Neuronal stem cell (in vitro differentiated cells): Measurements from ENCODE around the gene ZNF444.
"Not testable (repeated sequence)": the region's sequence is repeated elsewhere in the genome, so short reads cannot be mapped to it uniquely, and the experiment has no call there.

Experiments
- DNase-seq: peaks from one replicate; pipeline ENCODE4 v3.0.0-alpha.2; 2013; ENCODE audit warnings: low spot score
- H2AFZ ChIP-seq: one replicate; pipeline ENCODE4 v1.6.1; 2013; ENCODE audit warnings: mild to moderate bottlenecking, low read length, inconsistent platforms
- H2AK5ac ChIP-seq: 2 replicates; pipeline ENCODE4 v1.6.1; 2013; ENCODE audit warnings: low read depth, mild to moderate bottlenecking, inconsistent platforms, low read length, moderate library complexity, mixed read lengths
- H2BK120ac ChIP-seq: 2 replicates; pipeline ENCODE4 v1.6.1; 2013; ENCODE audit warnings: low read depth, mild to moderate bottlenecking, inconsistent platforms, low read length, moderate library complexity, mixed read lengths
- H2BK12ac ChIP-seq: one replicate; pipeline ENCODE4 v1.6.1; 2013; ENCODE audit warnings: low read length, inconsistent platforms
- H2BK15ac ChIP-seq: 2 replicates; pipeline ENCODE4 v1.6.1; 2013; ENCODE audit warnings: mild to moderate bottlenecking, low read length, inconsistent platforms, mixed read lengths
- H2BK5ac ChIP-seq: one replicate; pipeline ENCODE4 v1.6.1; 2013; ENCODE audit warnings: inconsistent platforms, mild to moderate bottlenecking, low read length, moderate library complexity
- H3K14ac ChIP-seq: one replicate; pipeline ENCODE4 v1.6.1; 2013; ENCODE audit warnings: low read length, inconsistent platforms
- H3K18ac ChIP-seq: 2 replicates; pipeline ENCODE4 v1.6.1; 2013; ENCODE audit warnings: low read length, inconsistent platforms
- H3K23ac ChIP-seq: 2 replicates; pipeline ENCODE4 v1.6.1; 2013; ENCODE audit warnings: low read depth, mild to moderate bottlenecking, mixed read lengths, low read length, inconsistent platforms; ENCODE audit not compliant: poor library complexity
- H3K27ac ChIP-seq: replicated peaks from 3 replicates; pipeline ENCODE4 v1.5.1; 2013; ENCODE audit warnings: low read length, inconsistent platforms
- H3K27me3 ChIP-seq, 3 experiments: 2 replicates each; pipeline ENCODE4 v1.6.1; 2013; ENCODE audit warnings: low read length in 3 of 3, mild to moderate bottlenecking in 2 of 3, inconsistent platforms in 1 of 3, low read depth in 1 of 3, mixed read lengths in 1 of 3, moderate library complexity in 1 of 3; ENCODE audit not compliant: control insufficient read depth in 3 of 3, insufficient read depth in 3 of 3
- H3K36me3 ChIP-seq, 2 donors: replicated peaks in 1 of 2; 2 replicates each; pipeline ENCODE4 v1.6.1; 2013; ENCODE audit warnings: low read length in 2 of 2; ENCODE audit not compliant: control insufficient read depth in 2 of 2, insufficient read depth in 2 of 2
- H3K4ac ChIP-seq: 2 replicates; pipeline ENCODE4 v1.6.1; 2013; ENCODE audit warnings: inconsistent platforms, mild to moderate bottlenecking, low read length, moderate library complexity
- H3K4me1 ChIP-seq, 2 donors: 1 replicate in 1 of 2; 2 replicates in 1 of 2; pipeline ENCODE4 v1.6.1; 2013; ENCODE audit warnings: low read length in 2 of 2, low read depth in 1 of 2; ENCODE audit not compliant: control insufficient read depth in 2 of 2, insufficient read depth in 1 of 2
- H3K4me2 ChIP-seq: one replicate; pipeline ENCODE4 v1.6.1; 2013; ENCODE audit warnings: mild to moderate bottlenecking, low read length, inconsistent platforms; ENCODE audit not compliant: insufficient read depth, poor library complexity, severe bottlenecking
- H3K4me3 ChIP-seq, 2 donors: 2 replicates each; pipeline ENCODE4 v1.5.1; 2013; ENCODE audit warnings: low read length in 2 of 2, mild to moderate bottlenecking in 2 of 2, inconsistent platforms in 1 of 2, moderate library complexity in 1 of 2
- H3K79me1 ChIP-seq: one replicate; pipeline ENCODE4 v1.6.1; 2013; ENCODE audit warnings: low read depth, mild to moderate bottlenecking, inconsistent platforms, low read length, moderate library complexity
- H3K9ac ChIP-seq: one replicate; pipeline ENCODE4 v1.6.1; 2013; ENCODE audit warnings: mild to moderate bottlenecking, low read depth, low read length, inconsistent platforms; ENCODE audit not compliant: poor library complexity
- H3K9me3 ChIP-seq, 2 donors: replicated peaks in 1 of 2; 2 replicates each; pipeline versions ENCODE3 to v1.6.1; 2013; ENCODE audit warnings: low read length in 2 of 2, mild to moderate bottlenecking in 2 of 2, inconsistent platforms in 1 of 2, low read depth in 1 of 2, mixed read lengths in 1 of 2, moderate library complexity in 1 of 2; ENCODE audit not compliant: control insufficient read depth in 2 of 2, insufficient read depth in 1 of 2
- H4K8ac ChIP-seq: one replicate; pipeline ENCODE4 v1.6.1; 2013; ENCODE audit warnings: low read depth, mild to moderate bottlenecking, inconsistent platforms, low read length, moderate library complexity
- H4K91ac ChIP-seq: one replicate; pipeline ENCODE4 v1.6.1; 2013; ENCODE audit warnings: low read length, low read depth, mild to moderate bottlenecking, inconsistent platforms; ENCODE audit not compliant: poor library complexity
- WGBS, 2 donors: extraction: QIAGEN DNeasy Blood & Tissue Kit; methylation state at CpG; one replicate each; pipeline ENCODE4 v1.1.7; 2013; ENCODE audit warnings: missing lambda C conversion rate in 2 of 2, mixed read lengths in 1 of 2; ENCODE audit not compliant: insufficient read length in 2 of 2, insufficient replicate concordance in 1 of 2; ENCODE audit errors: extremely low coverage in 2 of 2; 5-methylcytosine and 5-hydroxymethylcytosine counted together

Gene ZNF444

DNA sequence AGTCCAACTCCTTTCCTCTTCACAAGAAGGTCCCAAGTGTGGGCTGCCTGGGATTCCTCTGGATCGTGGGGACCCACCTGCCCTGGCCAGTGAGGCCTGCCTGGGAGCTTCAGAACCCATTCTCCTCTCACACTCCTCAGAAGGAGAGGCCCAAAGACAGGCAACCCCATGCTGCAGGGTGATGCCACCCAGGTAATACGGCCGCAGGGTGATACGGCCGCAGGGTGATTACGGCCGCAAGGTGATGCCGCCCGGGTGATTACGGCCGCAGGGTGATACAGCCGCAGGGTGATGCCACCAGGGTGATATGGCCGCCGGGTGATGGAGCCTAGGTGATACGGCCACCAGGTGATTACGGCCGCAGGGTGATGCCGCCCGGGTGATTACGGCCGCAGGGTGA lies 42.9 kb upstream of the ZNF444 start:
- H3K36me3 ChIP-seq, result peaks cover 34 to 88% of the 10 kb centered on the region in 2 donors
- H2AFZ ChIP-seq, result not testable (repeated sequence)
- no CpG with 5 or more reads among the region's 21 CpGs for WGBS, 2 donors

DNA sequence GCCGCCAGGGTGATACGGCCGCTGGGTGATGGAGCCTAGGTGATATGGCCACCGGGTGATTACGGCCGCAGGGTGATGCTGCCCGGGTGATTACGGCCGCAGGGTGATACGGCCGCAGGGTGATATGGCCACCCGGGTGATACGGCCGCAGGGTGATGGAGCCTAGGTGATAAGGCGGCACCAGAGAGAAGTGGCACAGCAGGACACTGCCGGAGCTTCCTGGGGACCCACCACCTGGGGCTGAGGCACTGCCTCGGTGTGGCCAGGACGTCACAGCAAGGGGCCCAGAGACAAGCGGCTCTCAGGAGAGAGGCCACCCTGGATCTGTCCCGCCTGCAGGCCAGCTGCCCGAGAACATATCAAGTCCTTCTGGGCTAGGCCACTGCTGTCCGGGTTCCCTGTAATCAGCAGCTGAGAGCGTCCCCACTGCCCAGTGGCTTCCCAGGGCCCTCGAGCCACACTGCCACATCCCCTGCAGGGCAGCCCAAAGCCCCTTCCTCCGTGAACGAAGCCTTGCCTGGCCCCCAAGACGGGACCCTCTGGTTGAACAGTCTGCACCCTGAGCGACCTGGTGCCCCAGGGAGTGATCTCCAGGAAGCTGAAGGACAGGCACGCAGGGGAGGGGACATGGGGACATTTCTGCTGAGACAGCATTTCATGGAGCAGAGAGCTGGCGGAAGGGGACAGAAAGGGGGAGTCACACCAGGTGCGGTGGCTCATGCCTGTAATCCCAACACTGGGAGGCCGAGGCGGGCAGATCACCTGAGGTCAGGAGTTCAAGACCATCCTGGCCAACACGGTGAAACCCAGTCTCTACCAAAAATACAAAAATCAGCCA lies 42.1 kb upstream of the ZNF444 start:
- H3K36me3 ChIP-seq, result peaks cover 32 to 86% of the 10 kb centered on the region in 2 donors
- no peak overlapping the region for H4K8ac ChIP-seq
- no peaks in the 10 kb centered on the region for H3K27me3 ChIP-seq
- WGBS, 2 donors, result no CpG with 5 or more reads among the region's 34 CpGs
- peaks cover 7 to 17% of the 10 kb centered on the region in 2 donors for H3K9me3 ChIP-seq
- H2AFZ ChIP-seq, result no peak overlapping the region
- no peak overlapping the region for H2BK120ac ChIP-seq
- H3K4ac ChIP-seq, result no peak overlapping the region
- no peak overlapping the region for H4K91ac ChIP-seq
- H3K9ac ChIP-seq, result no peak overlapping the region
- H3K27ac ChIP-seq, result no peak overlapping the region
- no peak overlapping the region for H3K18ac ChIP-seq
- no peak overlapping the region for H2BK15ac ChIP-seq
- no peak overlapping the region for H2BK12ac ChIP-seq
- H3K4me3 ChIP-seq, result no peak overlapping the region
- no peak overlapping the region for H3K4me2 ChIP-seq
- no peak overlapping the region for H2BK5ac ChIP-seq
- H3K79me1 ChIP-seq, result peaks cover 46% of the 10 kb centered on the region
- no peak overlapping the region for H3K23ac ChIP-seq
- DNase-seq, result no peak
- no peak overlapping the region for H2AK5ac ChIP-seq
- no peak overlapping the region for H3K14ac ChIP-seq
- H3K4me1 ChIP-seq, result no peaks in the 10 kb centered on the region

More for the DNA sequence above, 42.9 kb upstream of the ZNF444 start:
- not testable (repeated sequence) for H2BK12ac ChIP-seq, H3K4me1 ChIP-seq, H3K23ac ChIP-seq, DNase-seq, H3K4ac ChIP-seq, H3K9ac ChIP-seq, H2BK15ac ChIP-seq, H2BK5ac ChIP-seq, H3K4me2 ChIP-seq, H4K8ac ChIP-seq, H3K14ac ChIP-seq, H2BK120ac ChIP-seq, H3K4me3 ChIP-seq, H3K27ac ChIP-seq, H3K27me3 ChIP-seq, H2AK5ac ChIP-seq, H4K91ac ChIP-seq
- Histone ChIP-seq H3K9me3 (peaks cover 11 to 24% of the 10 kb centered on the region in 2 donors), H3K79me1 (peaks cover 42% of the 10 kb centered on the region), H3K18ac (peak overlapping the region; percentile 48)

DNA sequence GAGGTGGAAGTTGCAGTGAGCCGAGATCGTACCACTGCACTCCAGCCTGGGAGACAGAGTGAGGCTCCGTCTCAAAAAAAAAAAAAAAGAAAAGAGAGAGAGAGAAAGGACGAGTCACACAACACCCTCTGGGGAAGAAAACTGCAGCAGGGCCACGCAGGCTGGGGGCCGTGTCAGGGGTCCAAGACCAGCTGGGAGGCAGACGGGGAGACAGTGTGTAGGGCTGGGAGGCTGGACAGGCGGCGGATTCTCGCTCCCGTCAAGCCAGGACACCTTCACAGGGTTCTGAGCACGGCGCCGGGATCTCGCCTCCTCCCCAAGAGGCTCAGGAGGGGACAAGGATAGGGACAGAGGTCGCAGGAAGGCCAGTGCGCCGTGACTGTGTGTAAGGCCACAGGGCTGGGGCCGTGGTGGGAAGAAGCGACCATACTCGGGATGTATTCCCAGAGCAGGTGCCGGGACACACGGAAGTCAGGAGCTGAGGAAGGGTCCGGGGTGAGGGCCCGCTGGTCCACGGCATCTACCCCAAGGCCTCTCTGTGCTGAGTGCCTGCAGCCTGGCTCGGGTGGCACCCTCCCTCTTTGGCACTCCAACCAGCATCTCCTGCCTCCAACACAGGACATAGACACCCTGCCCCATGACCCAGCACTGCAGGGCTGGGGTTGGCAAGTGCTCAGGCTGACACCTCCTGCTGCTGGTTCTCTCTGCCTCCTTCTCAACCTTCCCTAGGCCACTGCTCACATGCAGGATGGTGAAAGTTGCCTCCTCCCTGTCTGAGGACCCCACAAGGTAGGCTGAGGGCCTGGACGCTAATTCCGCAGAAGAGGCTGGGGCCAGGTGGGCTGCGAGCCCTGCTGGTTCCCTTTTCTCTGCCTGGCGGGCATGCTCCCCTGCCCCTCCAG lies 41.2 kb upstream of the ZNF444 start:
- Histone ChIP-seq H3K4me3 (no peak overlapping the region), H2BK120ac (no peak overlapping the region), H2BK12ac (no peak overlapping the region), H3K36me3 (peaks cover 32 to 77% of the 10 kb centered on the region in 2 donors), H3K79me1 (peaks cover 52% of the 10 kb centered on the region), H3K27ac (no peak overlapping the region), H3K9ac (no peak overlapping the region), H3K18ac (no peak overlapping the region), H3K9me3 (peaks cover 9 to 20% of the 10 kb centered on the region in 2 donors), H4K91ac (no peak overlapping the region), H3K4me2 (no peak overlapping the region), H3K4ac (no peak overlapping the region), H2BK15ac (no peak overlapping the region), H3K23ac (no peak overlapping the region), H2AK5ac (no peak overlapping the region), H2AFZ (no peak overlapping the region), H3K4me1 (peaks cover 0 to 2% of the 10 kb centered on the region in 2 donors), H2BK5ac (no peak overlapping the region), H3K14ac (no peak overlapping the region), H4K8ac (no peak overlapping the region), H3K27me3 (no peaks in the 10 kb centered on the region)
- WGBS, 2 donors, result no CpG with 5 or more reads among the region's 31 CpGs
- no peak for DNase-seq

DNA sequence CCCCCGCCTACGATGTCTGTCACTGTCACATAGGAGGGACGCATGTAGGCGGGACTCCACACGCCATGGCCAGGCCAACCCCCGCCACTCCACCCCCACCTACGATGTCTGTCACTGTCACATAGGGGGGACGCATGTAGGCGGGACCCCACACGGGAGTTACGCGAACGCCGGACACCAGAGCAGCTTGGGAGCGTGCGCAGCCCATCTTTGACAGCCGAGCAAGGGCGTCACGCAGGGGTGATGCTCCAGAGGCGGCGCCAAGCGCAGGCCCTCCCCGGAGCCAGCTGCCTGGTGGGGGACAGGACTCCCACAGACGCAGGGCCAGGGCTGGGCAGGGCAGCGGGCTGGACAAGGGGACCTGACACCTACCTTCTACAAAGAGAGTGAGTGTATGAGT lies 40.0 kb upstream of the ZNF444 start:
- peaks cover 0 to 9% of the 10 kb centered on the region in 2 donors for H3K4me1 ChIP-seq
- no peak for DNase-seq
- H3K79me1 ChIP-seq, result peaks cover 56% of the 10 kb centered on the region
- no peak overlapping the region for H2BK5ac ChIP-seq
- H3K4ac ChIP-seq, result no peak overlapping the region
- no peak overlapping the region for H3K4me2 ChIP-seq
- H3K27me3 ChIP-seq, result no peaks in the 10 kb centered on the region
- H2BK12ac ChIP-seq, result no peak overlapping the region
- no peak overlapping the region for H2BK15ac ChIP-seq
- H3K4me3 ChIP-seq, result no peak overlapping the region
- no peak overlapping the region for H4K91ac ChIP-seq
- H3K27ac ChIP-seq, result no peak overlapping the region
- peaks cover 32 to 70% of the 10 kb centered on the region in 2 donors for H3K36me3 ChIP-seq
- H3K18ac ChIP-seq, result no peak overlapping the region
- H3K23ac ChIP-seq, result peak overlapping the region; percentile 55
- no peak overlapping the region for H2AFZ ChIP-seq
- H2AK5ac ChIP-seq, result no peak overlapping the region
- no peak overlapping the region for H3K9ac ChIP-seq
- no CpG with 5 or more reads among the region's 25 CpGs for WGBS, 2 donors
- H4K8ac ChIP-seq, result no peak overlapping the region
- H2BK120ac ChIP-seq, result no peak overlapping the region
- peaks cover 6 to 9% of the 10 kb centered on the region in 2 donors for H3K9me3 ChIP-seq
- no peak overlapping the region for H3K14ac ChIP-seq
